KOPT-K1 (cell line): ENCODE results near the gene VPS35L.

Source experiments
- H3K27ac ChIP-seq: fragments of 200-600 bp; sonication (generic); 2 replicates; pipeline ENCODE4 v1.5.1; 2016; ENCODE audit warnings: antibody characterized with exemption, mild to moderate bottlenecking, low read depth, low read length; ENCODE audit not compliant: poor library complexity, severe bottlenecking
- H3K36me3 ChIP-seq: fragments of 200-600 bp; sonication (generic); 2 replicates; pipeline ENCODE4 v1.5.1; 2017; ENCODE audit warnings: antibody characterized with exemption, mild to moderate bottlenecking, low read length, moderate library complexity; ENCODE audit not compliant: insufficient read depth
- H3K9me3 ChIP-seq: fragments of 200-600 bp; sonication (generic); 2 replicates; pipeline ENCODE4 v1.5.1; 2017; ENCODE audit warnings: antibody characterized with exemption, low read length, mild to moderate bottlenecking; ENCODE audit not compliant: insufficient read depth, poor library complexity, severe bottlenecking

The VPS35L gene

GRCh38 chr16:19555186-19555937 lies at the start of gene VPS35L:
TSS of gene VPS35L (plus strand) at chr16:19555703. CDS start at chr16:19555730, 27 bp downstream.
- Histone ChIP-seq H3K9me3 (no peaks in the 10 kb centered on the region), H3K27ac (peak within 1 kb of the TSS; percentile 89), H3K36me3 (peaks cover 35% of the 10 kb centered on the region)

DNA sequence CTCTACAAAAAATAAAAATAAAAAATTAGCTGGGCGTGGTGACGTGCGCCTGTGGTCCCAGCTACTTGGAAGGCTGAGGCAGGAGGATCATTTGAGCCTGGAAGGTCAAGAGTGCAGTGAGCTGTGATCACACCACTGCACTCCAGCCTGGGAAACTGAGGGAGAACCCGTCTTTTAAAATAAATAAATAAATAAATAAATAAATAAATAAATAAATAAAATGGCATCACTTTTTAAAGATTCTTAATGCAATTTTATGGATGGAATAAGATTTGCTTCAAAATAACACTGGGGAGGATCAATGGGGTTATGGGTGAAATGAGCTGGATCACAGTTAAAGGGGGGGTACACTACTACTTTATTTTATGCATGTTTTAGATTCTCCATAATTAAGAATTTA lies 48.5 kb upstream of the VPS35L start:
- H3K36me3 ChIP-seq, result peaks cover 97% of the 10 kb centered on the region
- no peak overlapping the region for H3K27ac ChIP-seq
- H3K9me3 ChIP-seq, result no peaks in the 10 kb centered on the region

DNA sequence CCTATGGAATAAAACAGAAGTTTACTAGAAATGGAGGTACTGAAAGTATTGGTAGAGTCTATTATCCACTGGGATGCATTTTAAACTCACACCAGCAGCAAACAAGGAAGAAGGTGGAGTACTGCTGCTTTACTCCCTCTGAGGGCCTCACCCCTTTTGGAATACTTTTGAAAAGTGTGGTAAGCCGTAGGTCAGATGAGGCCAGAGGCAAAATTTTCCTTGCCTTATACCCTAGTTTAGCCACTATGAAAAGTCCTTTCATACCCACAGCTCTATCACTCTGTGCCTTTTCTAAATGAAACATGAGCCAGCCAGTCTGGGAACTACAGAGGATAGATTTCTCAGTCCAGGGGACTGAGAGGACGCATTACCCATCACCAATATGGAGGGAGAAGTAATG lies 47.6 kb upstream of the VPS35L start:
- Histone ChIP-seq H3K9me3 (no peaks in the 10 kb centered on the region), H3K36me3 (peaks cover 97% of the 10 kb centered on the region), H3K27ac (no peak overlapping the region)

GRCh38 chr16:19512297-19512696 lies 43.2 kb upstream of the VPS35L start:
- Histone ChIP-seq H3K9me3 (no peaks in the 10 kb centered on the region), H3K36me3 (peaks cover 98% of the 10 kb centered on the region), H3K27ac (no peak overlapping the region)

GRCh38 chr16:19513377-19514053 lies 42.0 kb upstream of the VPS35L start:
- Histone ChIP-seq H3K27ac (no peak overlapping the region), H3K36me3 (peaks cover 90% of the 10 kb centered on the region), H3K9me3 (no peaks in the 10 kb centered on the region)

DNA sequence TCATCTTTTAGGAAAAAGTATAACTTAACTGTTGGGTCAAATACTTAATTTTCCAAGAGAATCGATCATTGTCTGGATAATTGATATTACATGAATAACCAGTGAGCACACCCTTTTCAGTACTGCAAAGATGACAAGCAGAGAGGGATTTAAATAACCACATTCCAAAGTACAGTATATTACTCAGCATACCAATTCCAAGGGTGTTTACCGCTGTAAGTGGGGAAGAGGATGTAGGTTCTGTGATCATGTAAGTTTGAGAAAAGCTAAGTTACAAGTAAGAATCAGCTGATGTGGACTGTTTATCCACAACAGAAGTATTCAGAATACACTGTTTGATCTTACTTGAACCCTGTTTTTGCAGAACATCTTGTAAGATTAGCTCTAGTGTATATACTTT lies 39.7 kb upstream of the VPS35L start:
- Histone ChIP-seq H3K27ac (no peak overlapping the region), H3K36me3 (peaks cover 72% of the 10 kb centered on the region), H3K9me3 (no peaks in the 10 kb centered on the region)

- Histone ChIP-seq H3K27ac (no peak overlapping the region), H3K9me3 (no peaks in the 10 kb centered on the region), H3K36me3 (peaks cover 54% of the 10 kb centered on the region)
Measured at GRCh38 chr16:19517424-19518089, 37.9 kb upstream of the VPS35L start.

- no peaks in the 10 kb centered on the region for H3K9me3 ChIP-seq
- H3K36me3 ChIP-seq, result peaks cover 45% of the 10 kb centered on the region
- no peak overlapping the region for H3K27ac ChIP-seq
Measured at GRCh38 chr16:19518388-19518787, 37.1 kb upstream of the VPS35L start.

DNA sequence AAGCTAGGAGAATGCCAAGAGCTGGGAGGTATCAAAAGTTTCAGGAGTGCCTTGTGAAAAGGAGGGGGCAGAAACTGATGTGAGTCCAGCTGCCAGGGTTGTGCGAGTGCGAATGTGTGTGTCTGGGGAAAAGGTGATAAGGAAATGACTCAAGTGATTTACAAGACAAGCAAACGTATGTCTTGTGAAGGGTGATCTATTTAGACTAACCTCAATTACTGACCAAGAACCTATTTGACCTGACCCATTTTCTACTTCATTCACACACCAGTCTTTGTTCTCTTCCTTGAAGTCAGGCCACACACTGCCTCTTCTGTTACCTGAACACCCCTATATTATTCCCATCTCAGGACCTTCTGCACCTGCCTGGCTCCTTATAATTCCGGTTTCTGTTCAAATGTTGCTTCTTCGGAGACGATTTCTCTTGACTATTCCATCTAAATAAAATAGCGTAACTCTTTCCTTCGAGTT lies 34.6 kb upstream of the VPS35L start:
- peaks cover 21% of the 10 kb centered on the region for H3K36me3 ChIP-seq
- no peaks in the 10 kb centered on the region for H3K9me3 ChIP-seq
- peak overlapping the region; percentile 74 for H3K27ac ChIP-seq

- no peaks in the 10 kb centered on the region for H3K9me3 ChIP-seq
- H3K27ac ChIP-seq, result peak within 1 kb of the TSS; percentile 74
- H3K36me3 ChIP-seq, result peaks cover 13% of the 10 kb centered on the region
Measured at GRCh38 chr16:19521471-19522396, 33.8 kb upstream of the VPS35L start, which contains the start of gene GDE1. TSS of gene GDE1 (minus strand) at chr16:19522098. CDS start at chr16:19521964, 134 bp downstream.

DNA sequence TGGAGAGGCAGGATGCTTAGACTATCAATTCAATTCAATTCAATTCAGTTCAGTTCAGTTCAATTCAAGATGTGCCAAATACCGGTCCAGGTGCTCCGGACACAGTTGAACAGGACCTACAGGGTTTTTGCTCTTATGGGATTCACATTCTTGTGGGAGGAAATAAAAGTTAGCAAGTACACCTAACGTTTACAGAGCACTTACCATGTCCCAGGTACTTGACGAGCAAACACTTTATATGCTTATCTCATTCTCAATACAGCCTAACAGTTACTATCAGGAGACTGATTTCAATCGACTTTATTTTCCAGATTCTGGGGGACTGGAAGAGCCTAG lies 33.1 kb upstream of the VPS35L start:
- H3K36me3 ChIP-seq, result peaks cover 7% of the 10 kb centered on the region
- H3K27ac ChIP-seq, result peak overlapping the region; percentile 74
- no peaks in the 10 kb centered on the region for H3K9me3 ChIP-seq

GRCh38 chr16:19522760-19523159 lies 32.7 kb upstream of the VPS35L start:
- Histone ChIP-seq H3K36me3 (peaks cover 7% of the 10 kb centered on the region), H3K9me3 (no peaks in the 10 kb centered on the region), H3K27ac (peak overlapping the region; percentile 74)

DNA sequence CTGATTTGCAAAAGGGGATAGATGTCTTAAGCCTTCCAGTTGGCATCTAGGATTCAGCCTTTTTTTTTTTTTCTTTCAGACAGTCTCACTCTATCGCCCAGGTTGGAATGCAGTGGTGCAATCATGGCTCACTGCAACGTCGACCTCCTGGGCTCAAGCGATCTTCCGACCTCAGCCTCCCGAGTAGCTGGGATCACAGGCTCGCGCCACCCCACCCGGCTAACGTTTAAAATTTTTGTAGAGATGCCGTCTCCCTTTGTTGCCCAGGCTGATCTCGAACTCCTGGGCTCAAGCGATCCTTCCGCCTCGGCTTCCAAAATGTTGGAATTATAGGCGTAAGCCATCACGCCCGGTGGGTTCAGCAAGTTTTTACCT lies 32.3 kb upstream of the VPS35L start:
- Histone ChIP-seq H3K36me3 (peaks cover 12% of the 10 kb centered on the region), H3K9me3 (no peaks in the 10 kb centered on the region), H3K27ac (no peak overlapping the region)

GRCh38 chr16:19523559-19524355 lies 31.7 kb upstream of the VPS35L start, which contains the start of gene CCP110:
TSS of gene CCP110 (plus strand) at chr16:19523942. CDS start at chr16:19527882, 3,940 bp downstream.
- H3K36me3 ChIP-seq, result peaks cover 17% of the 10 kb centered on the region
- H3K9me3 ChIP-seq, result no peaks in the 10 kb centered on the region
- peak within 1 kb of the TSS; percentile 85 for H3K27ac ChIP-seq
